Thyroid gland (tissue), 4 donors: ENCODE data around the gene HACL1.

Experiments
- CTCF ChIP-seq, 6 experiments: fragments of 200-600 bp in 3 of 6; fragments of 450-650 bp in 3 of 6; sonication (generic) in 3 of 6; IDR thresholded peaks; one replicate each; pipeline ENCODE4 v1.5.1; 2016 to 2019; ENCODE audit warnings: antibody characterized with exemption in 6 of 6, mild to moderate bottlenecking in 2 of 6, inconsistent platforms in 1 of 6, moderate library complexity in 1 of 6
- POLR2A ChIP-seq, 2 donors: fragments of 450-650 bp; IDR thresholded peaks; one replicate each; pipeline ENCODE4 v1.6.1; 2017; ENCODE audit warnings: antibody characterized with exemption in 2 of 2, mild to moderate bottlenecking in 2 of 2, moderate library complexity in 1 of 2

- TF ChIP-seq CTCF (IDR thresholded peaks at IDR 0.05) (no peak), POLR2A (IDR thresholded peaks at IDR 0.05) (no peak)
These were observed 64.5 kb downstream of the HACL1 start for GRCh38 chr3:15536856-15537255.
